HEK293 (cell line): ENCODE measurements around the gene DPCD.

Experiments
- CTCF ChIA-PET: fragments of 350-600 bp; formaldehyde crosslinking; extraction: SDS; loops from one replicate; lab custom pipeline; 2021; ENCODE audit warnings: antibody characterized with exemption; lab: Yijun Ruan, JAX
- POLR2A ChIA-PET: fragments of 300-600 bp; formaldehyde crosslinking; extraction: SDS; loops from one replicate; lab custom pipeline; 2020; ENCODE audit warnings: antibody characterized with exemption, inconsistent platforms; lab: Yijun Ruan, JAX
- H3K27ac ChIP-seq: fragments of 200-500 bp; sonication (Bioruptor generic); 2 replicates; pipeline ENCODE4 v1.5.1; 2014; ENCODE audit warnings: low read depth, low read length, control low read depth, inconsistent platforms; ENCODE audit errors: extremely low read depth
- H3K36me3 ChIP-seq, 2 experiments: fragments of 200-500 bp in 1 of 2; sonication (Bioruptor generic) in 1 of 2; 1 replicate in 1 of 2; 2 replicates in 1 of 2; pipeline ENCODE4 v1.5.1; 2014 to 2017; ENCODE audit warnings: inconsistent platforms in 2 of 2, low read length in 2 of 2; ENCODE audit not compliant: control insufficient read depth in 2 of 2, insufficient read depth in 1 of 2
- H3K4me1 ChIP-seq: fragments of 200-500 bp; sonication (Bioruptor generic); 2 replicates; pipeline ENCODE4 v1.5.1; 2014; ENCODE audit warnings: mild to moderate bottlenecking, low read length, inconsistent platforms; ENCODE audit not compliant: control insufficient read depth, insufficient read depth
- H3K4me3 ChIP-seq: 2 replicates; pipeline ENCODE4 v1.5.1; 2011; ENCODE audit warnings: low read depth, mild to moderate bottlenecking, control low read depth, low read length, moderate library complexity
- H3K9me3 ChIP-seq: fragments of 200-500 bp; sonication (Bioruptor generic); 2 replicates; pipeline ENCODE4 v1.5.1; 2014; ENCODE audit warnings: low read depth, low read length, inconsistent platforms; ENCODE audit not compliant: control insufficient read depth, insufficient read depth
- EGR2 ChIP-seq: fragments of 450-650 bp; formaldehyde crosslinking; IDR thresholded peaks from 2 replicates; pipeline ENCODE4 v1.5.1; 2016; ENCODE audit warnings: low read depth, missing biosample characterization, missing genetic modification characterization
- GLI2 ChIP-seq: fragments of 450-650 bp; formaldehyde crosslinking; IDR thresholded peaks from 2 replicates; pipeline ENCODE4; 2017; ENCODE audit warnings: missing biosample characterization, missing genetic modification characterization, low read depth, borderline replicate concordance
- GLI4 ChIP-seq: fragments of 450-650 bp; formaldehyde crosslinking; IDR thresholded peaks from 2 replicates; pipeline ENCODE4 v1.5.1; 2016; ENCODE audit warnings: missing biosample characterization, missing genetic modification characterization
- GLIS1 ChIP-seq: fragments of 450-650 bp; formaldehyde crosslinking; IDR thresholded peaks from 2 replicates; pipeline ENCODE4 v1.5.1; 2016; ENCODE audit warnings: missing biosample characterization, missing genetic modification characterization
- GLIS2 ChIP-seq: fragments of 450-650 bp; formaldehyde crosslinking; IDR thresholded peaks from 2 replicates; pipeline ENCODE4 v1.5.1; 2016; ENCODE audit warnings: missing biosample characterization, missing genetic modification characterization
- KLF9 ChIP-seq: fragments of 450-650 bp; formaldehyde crosslinking; IDR thresholded peaks from 2 replicates; pipeline ENCODE4 v1.5.1; 2016; ENCODE audit warnings: missing biosample characterization, missing genetic modification characterization, low read depth
- SP2 ChIP-seq: fragments of 450-650 bp; formaldehyde crosslinking; IDR thresholded peaks from 2 replicates; pipeline ENCODE4 v1.5.1; 2016; ENCODE audit warnings: missing biosample characterization, missing genetic modification characterization
- SP7 ChIP-seq: fragments of 450-650 bp; formaldehyde crosslinking; IDR thresholded peaks from 2 replicates; pipeline ENCODE4 v1.5.1; 2016; ENCODE audit warnings: missing biosample characterization, missing genetic modification characterization
- ZBTB17 ChIP-seq: fragments of 450-650 bp; formaldehyde crosslinking; IDR thresholded peaks from 2 replicates; pipeline ENCODE4 v1.5.1; 2016; ENCODE audit warnings: missing biosample characterization, missing genetic modification characterization
- ZBTB26 ChIP-seq: fragments of 450-650 bp; formaldehyde crosslinking; optimal IDR thresholded peaks from 2 replicates; pipeline ENCODE3; 2016; ENCODE audit warnings: missing biosample characterization, mild to moderate bottlenecking, missing genetic modification characterization
- ZBTB6 ChIP-seq: fragments of 450-650 bp; formaldehyde crosslinking; IDR thresholded peaks from 2 replicates; pipeline ENCODE4 v1.5.1; 2017; ENCODE audit warnings: missing biosample characterization, missing genetic modification characterization
- ZFHX2 ChIP-seq: fragments of 450-650 bp; formaldehyde crosslinking; conservative IDR thresholded peaks from 2 replicates; pipeline ENCODE4 v1.5.1; 2016; ENCODE audit warnings: missing biosample characterization, missing genetic modification characterization
- ZFP37 ChIP-seq: fragments of 450-650 bp; formaldehyde crosslinking; IDR thresholded peaks from 2 replicates; pipeline ENCODE4 v1.5.1; 2016; ENCODE audit warnings: missing biosample characterization, missing genetic modification characterization
- ZNF138 ChIP-seq: fragments of 450-650 bp; formaldehyde crosslinking; IDR thresholded peaks from 2 replicates; pipeline ENCODE4 v1.5.1; 2016; ENCODE audit warnings: missing biosample characterization, missing genetic modification characterization, borderline replicate concordance
- ZNF449 ChIP-seq: fragments of 450-650 bp; formaldehyde crosslinking; IDR thresholded peaks from 2 replicates; pipeline ENCODE4 v1.5.1; 2017; ENCODE audit warnings: missing biosample characterization, mild to moderate bottlenecking, missing genetic modification characterization, moderate library complexity
- ZNF514 ChIP-seq: fragments of 450-650 bp; formaldehyde crosslinking; IDR thresholded peaks from 2 replicates; pipeline ENCODE4 v1.5.1; 2016; ENCODE audit warnings: missing biosample characterization, missing genetic modification characterization
- ZNF660 ChIP-seq: fragments of 450-650 bp; IDR thresholded peaks from 2 replicates; pipeline ENCODE4 v1.5.1; 2018; ENCODE audit warnings: missing biosample characterization, mild to moderate bottlenecking, missing genetic modification characterization
- ZNF677 ChIP-seq: fragments of 450-650 bp; IDR thresholded peaks from 2 replicates; pipeline ENCODE4 v1.5.0; 2018; ENCODE audit warnings: missing biosample characterization, mild to moderate bottlenecking, missing genetic modification characterization, moderate library complexity
- ZNF776 ChIP-seq: fragments of 450-650 bp; formaldehyde crosslinking; IDR thresholded peaks from 2 replicates; pipeline ENCODE4 v1.5.0; 2017; ENCODE audit warnings: missing biosample characterization, missing genetic modification characterization, borderline replicate concordance
- ZNF830 ChIP-seq: fragments of 450-650 bp; IDR thresholded peaks from 2 replicates; pipeline ENCODE4 v1.5.0; 2018; ENCODE audit warnings: missing biosample characterization, missing genetic modification characterization, low read depth, mild to moderate bottlenecking, moderate library complexity
- ZSCAN23 ChIP-seq: fragments of 450-650 bp; formaldehyde crosslinking; IDR thresholded peaks from 2 replicates; pipeline ENCODE4 v1.5.1; 2016; ENCODE audit warnings: missing biosample characterization, missing genetic modification characterization
- ZSCAN4 ChIP-seq: fragments of 450-650 bp; formaldehyde crosslinking; IDR thresholded peaks from 2 replicates; pipeline ENCODE4 v1.5.1; 2017; ENCODE audit warnings: missing biosample characterization, missing genetic modification characterization
- ZSCAN5A ChIP-seq: fragments of 450-650 bp; formaldehyde crosslinking; IDR thresholded peaks from 2 replicates; pipeline ENCODE4 v1.5.1; 2016; ENCODE audit warnings: missing biosample characterization, missing genetic modification characterization
- TF ChIP-seq, protein P1 (sequence below): fragments of 450-650 bp; formaldehyde crosslinking; IDR thresholded peaks from 2 replicates; pipeline ENCODE4 v1.5.1; 2016; ENCODE audit warnings: missing biosample characterization, missing genetic modification characterization
- TF ChIP-seq, protein P2 (sequence below): fragments of 450-650 bp; formaldehyde crosslinking; IDR thresholded peaks from 2 replicates; pipeline ENCODE4 v1.5.1; 2016; ENCODE audit warnings: missing biosample characterization, missing genetic modification characterization

DPCD gene

DNA sequence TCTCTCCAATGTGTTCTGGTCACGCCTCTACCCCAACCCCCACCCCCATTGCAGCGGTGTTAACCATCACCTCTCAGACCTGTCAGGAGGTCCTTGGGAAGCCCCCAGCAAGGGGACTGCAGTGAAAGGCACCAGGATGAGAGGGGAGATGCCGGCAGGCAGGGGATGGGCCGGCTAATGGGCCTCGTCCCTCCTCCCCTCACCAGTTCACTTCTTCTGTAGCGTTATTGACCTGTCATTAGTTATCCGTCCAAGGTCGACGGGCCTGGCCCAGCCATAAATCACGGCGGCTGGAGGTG is 18.8 kb upstream of the DPCD start (continued):
- TF ChIP-seq GLI4 (tag by site-specific recombination) (no peak), SP2 (tag by site-specific recombination) (no peak), ZNF677 (tag by site-specific recombination) (no peak), ZNF449 (no peak), ZNF830 (tag by site-specific recombination) (no peak)

GRCh38 chr10:101569622-101570427 is 18.3 kb upstream of the DPCD start:
- Histone ChIP-seq H3K4me1 (peaks cover 3% of the 10 kb centered on the region), H3K9me3 (0 out of 2 replicates have a peak, but pooled peaks cover 2% of the 10 kb centered on the region), H3K36me3 (no peaks in the 10 kb centered on the region), H3K27ac (no peak overlapping the region; the same call in 1 of the 2 replicates), H3K4me3 (peak overlapping the region; percentile 65)
- ChIA-PET CTCF (interaction anchor here (0.5 to 3.8 kb wide), 38 partner anchors 9 to 710 kb away, joined by 3 to 77 read pairs (median 4); no protein-coding TSS in a partner anchor), POLR2A (interaction anchor here (1.0 to 1.5 kb wide), 3 partner anchors 38 to 356 kb away, joined by 3 to 4 read pairs (median 3); no protein-coding TSS in a partner anchor)
- TF ChIP-seq ZNF660 (tag by site-specific recombination) (no peak), ZNF449 (peak; percentile 37; the same call in 1 of the 2 replicates), ZBTB6 (no peak), ZFP37 (tag by site-specific recombination) (no peak), ZNF776 (tag by site-specific recombination) (no peak), ZSCAN4 (0 out of 2 replicates have a peak, but pooled peaks have one; percentile 9), ZBTB26 (tag by site-specific recombination) (peak; percentile 64), ZSCAN5A (no peak), KLF9 (tag by site-specific recombination) (peak; percentile 91), EGR2 (tag by site-specific recombination) (peak; percentile 88), GLIS2 (peak; percentile 99), GLI2 (tag by site-specific recombination) (no peak), ZBTB17 (tag by site-specific recombination) (peak; percentile 59; the same call in 1 of the 2 replicates), ZSCAN23 (no peak), ZFHX2 (tag by site-specific recombination) (peak; percentile 88), SP7 (tag by site-specific recombination) (peak; percentile 50), ZNF514 (no peak), ZNF138 (tag by site-specific recombination) (no peak), GLIS1 (tag by site-specific recombination) (peak; percentile 97)
- TF ChIP-seq, protein P1, sequence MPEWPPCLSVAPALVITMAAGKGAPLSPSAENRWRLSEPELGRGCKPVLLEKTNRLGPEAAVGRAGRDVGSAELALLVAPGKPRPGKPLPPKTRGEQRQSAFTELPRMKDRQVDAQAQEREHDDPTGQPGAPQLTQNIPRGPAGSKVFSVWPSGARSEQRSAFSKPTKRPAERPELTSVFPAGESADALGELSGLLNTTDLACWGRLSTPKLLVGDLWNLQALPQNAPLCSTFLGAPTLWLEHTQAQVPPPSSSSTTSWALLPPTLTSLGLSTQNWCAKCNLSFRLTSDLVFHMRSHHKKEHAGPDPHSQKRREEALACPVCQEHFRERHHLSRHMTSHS = no peak
- TF ChIP-seq, protein P2, sequence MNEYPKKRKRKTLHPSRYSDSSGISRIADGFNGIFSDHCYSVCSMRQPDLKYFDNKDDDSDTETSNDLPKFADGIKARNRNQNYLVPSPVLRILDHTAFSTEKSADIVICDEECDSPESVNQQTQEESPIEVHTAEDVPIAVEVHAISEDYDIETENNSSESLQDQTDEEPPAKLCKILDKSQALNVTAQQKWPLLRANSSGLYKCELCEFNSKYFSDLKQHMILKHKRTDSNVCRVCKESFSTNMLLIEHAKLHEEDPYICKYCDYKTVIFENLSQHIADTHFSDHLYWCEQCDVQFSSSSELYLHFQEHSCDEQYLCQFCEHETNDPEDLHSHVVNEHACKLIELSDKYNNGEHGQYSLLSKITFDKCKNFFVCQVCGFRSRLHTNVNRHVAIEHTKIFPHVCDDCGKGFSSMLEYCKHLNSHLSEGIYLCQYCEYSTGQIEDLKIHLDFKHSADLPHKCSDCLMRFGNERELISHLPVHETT = no peak
